GM18511 (cell line): ENCODE measurements around the gene PHF3.

ENCODE experiments used
- ATAC-seq: cut with Tn5 transposase; IDR thresholded peaks from one replicate; pipeline ENCODE4 v1.9.1; 2021; ENCODE audit warnings: mild to moderate bottlenecking, moderate library complexity; ENCODE audit not compliant: unreplicated experiment

The PHF3 gene

GRCh38 chr6:63635588-63636517, at the start of gene PHF3:
PHF3 (plus strand) TSS chr6:63635802; CDS start chr6:63646552, 10,750 bp downstream.
- peak; percentile 87 for ATAC-seq

- ATAC-seq = no peak
Observed at GRCh38 chr6:63589952-63590411, 45.6 kb upstream of the PHF3 start.

GRCh38 chr6:63592886-63593285, 42.7 kb upstream of the PHF3 start:
- no peak for ATAC-seq

- ATAC-seq = peak; percentile 1
Observed at GRCh38 chr6:63597141-63598048, 38.2 kb upstream of the PHF3 start.

- ATAC-seq = peak; percentile 100
Observed at GRCh38 chr6:63598049-63599036, 37.3 kb upstream of the PHF3 start.

- no peak for ATAC-seq
Observed at GRCh38 chr6:63599243-63599642, 36.4 kb upstream of the PHF3 start.

- ATAC-seq = no peak
Observed at GRCh38 chr6:63600136-63600535, 35.5 kb upstream of the PHF3 start.

GRCh38 chr6:63609231-63609630, 26.4 kb upstream of the PHF3 start:
- ATAC-seq = no peak

GRCh38 chr6:63610944-63611343, 24.7 kb upstream of the PHF3 start:
- ATAC-seq = no peak

- no peak for ATAC-seq
Observed at GRCh38 chr6:63611560-63611959, 24.0 kb upstream of the PHF3 start.

GRCh38 chr6:63615590-63615989, 20.0 kb upstream of the PHF3 start:
- no peak for ATAC-seq

GRCh38 chr6:63624091-63624490, 11.5 kb upstream of the PHF3 start:
- no peak for ATAC-seq

GRCh38 chr6:63630466-63630865, 5.1 kb upstream of the PHF3 start:
- ATAC-seq = no peak

GRCh38 chr6:63634630-63635029, 972 bp upstream of the PHF3 start:
- ATAC-seq = no peak

GRCh38 chr6:63635215-63635587, 401 bp upstream of the PHF3 start:
- peak; percentile 23 for ATAC-seq

- ATAC-seq = peak; percentile 15
Observed at GRCh38 chr6:63636518-63637021, 968 bp downstream of the PHF3 start.

GRCh38 chr6:63637865-63638445, 2.4 kb downstream of the PHF3 start:
- ATAC-seq = no peak

GRCh38 chr6:63640062-63640461, 4.5 kb downstream of the PHF3 start:
- ATAC-seq = no peak

- no peak for ATAC-seq
Observed at GRCh38 chr6:63643862-63644261, 8.3 kb downstream of the PHF3 start.
